ENCODE data around the gene EHD2. TPM values are rescaled to one million over a fixed set of nuclear protein-coding genes. Genes with fewer than 3 reads are reported as not detected.

Gene EHD2
- total RNA-seq, 3 donors from 2014 or later, result 38.8 to 121 (median 67.2) TPM

GRCh38 chr19:47700934-47701716 is 12.1 kb upstream of the EHD2 start:
- TF ChIP-seq CTCF (IDR thresholded peaks at IDR 0.05), result no peak
- TF ChIP-seq POLR2AphosphoS5 (IDR thresholded peaks at IDR 0.05), result no peak
- no peak for TF ChIP-seq POLR2A (IDR thresholded peaks at IDR 0.05)
- Histone ChIP-seq H3K4me3 (no peak overlapping the region), H3K27me3 (no peaks in the 10 kb centered on the region), H3K27ac (no peak overlapping the region), H3K9me3 (no peaks in the 10 kb centered on the region), H3K36me3 (peaks cover 10% of the 10 kb centered on the region), H3K4me1 (no peaks in the 10 kb centered on the region)
- intact Hi-C loops (cut with DNase I; ENCODE audit: low total_unique reads), result loop anchor here (2.0 to 5.0 kb wide), 2 partner anchors 89 to 262 kb away; no protein-coding TSS in a partner anchor
- no peak for DNase-seq (ENCODE audit: low spot score in 2 of 2)

- no peak for TF ChIP-seq POLR2A (IDR thresholded peaks at IDR 0.05)
- TF ChIP-seq POLR2AphosphoS5 (IDR thresholded peaks at IDR 0.05), result no peak
- TF ChIP-seq CTCF (IDR thresholded peaks at IDR 0.05), result no peak
- H3K4me3 ChIP-seq, result no peak overlapping the region
- H3K27me3 ChIP-seq, result no peaks in the 10 kb centered on the region
- no peaks in the 10 kb centered on the region for H3K4me1 ChIP-seq
- intact Hi-C loops (cut with DNase I; ENCODE audit: low total_unique reads), result loop anchor here (2.0 to 5.0 kb wide), 2 partner anchors 90 to 263 kb away; no protein-coding TSS in a partner anchor
- H3K27ac ChIP-seq, result no peak overlapping the region
- H3K9me3 ChIP-seq, result no peaks in the 10 kb centered on the region
- no peak for DNase-seq (ENCODE audit: low spot score in 2 of 2)
- peaks cover 10% of the 10 kb centered on the region for H3K36me3 ChIP-seq
These were observed 11.3 kb upstream of the EHD2 start for GRCh38 chr19:47701717-47702552.

- no peaks in the 10 kb centered on the region for H3K27me3 ChIP-seq
- DNase-seq (ENCODE audit: low spot score in 2 of 2), result no peak
- H3K4me1 ChIP-seq, result no peaks in the 10 kb centered on the region
- no peaks in the 10 kb centered on the region for H3K9me3 ChIP-seq
- TF ChIP-seq CTCF (IDR thresholded peaks at IDR 0.05) (no peak), POLR2A (IDR thresholded peaks at IDR 0.05) (no peak), POLR2AphosphoS5 (IDR thresholded peaks at IDR 0.05) (no peak)
- no peak overlapping the region for H3K4me3 ChIP-seq
- peaks cover 10% of the 10 kb centered on the region for H3K36me3 ChIP-seq
- intact Hi-C loops (cut with DNase I; ENCODE audit: low total_unique reads), result loop anchor here (5.0 kb wide), 1 partner anchor 90 kb away; no protein-coding TSS in a partner anchor
- H3K27ac ChIP-seq, result no peak overlapping the region
These were observed 10.6 kb upstream of the EHD2 start for GRCh38 chr19:47702671-47703070.

GRCh38 chr19:47703301-47703700 is 9.9 kb upstream of the EHD2 start:
- Histone ChIP-seq H3K27me3 (no peaks in the 10 kb centered on the region), H3K4me3 (no peak overlapping the region), H3K9me3 (no peaks in the 10 kb centered on the region), H3K27ac (no peak overlapping the region), H3K36me3 (peaks cover 10% of the 10 kb centered on the region), H3K4me1 (no peaks in the 10 kb centered on the region)
- no peak for DNase-seq (ENCODE audit: low spot score in 2 of 2)
- intact Hi-C loops (cut with DNase I; ENCODE audit: low total_unique reads), result loop anchor here (5.0 kb wide), 1 partner anchor 91 kb away; no protein-coding TSS in a partner anchor
- TF ChIP-seq POLR2AphosphoS5 (IDR thresholded peaks at IDR 0.05) (no peak), CTCF (IDR thresholded peaks at IDR 0.05) (no peak), POLR2A (IDR thresholded peaks at IDR 0.05) (no peak)
